CD14-positive monocyte (primary cell): Measurements from ENCODE around the gene PTPRE. TPM values are rescaled to one million over a fixed set of nuclear protein-coding genes. Genes with fewer than 3 reads are reported as not detected.
A peak's percentile ranks its signal among the peaks of the same experiment; 100 is the strongest.

Experiments used
- DNase-seq, 3 donors: peaks; one replicate each; pipeline ENCODE4 v3.0.0-alpha.2; 2011 to 2022
- H2AFZ ChIP-seq: 2 replicates; pipeline ENCODE4 v1.6.0; 2012; ENCODE audit warnings: mild to moderate bottlenecking, low read depth, low read length, inconsistent platforms; ENCODE audit not compliant: insufficient read depth, poor library complexity, severe bottlenecking
- H3K27ac ChIP-seq, 2 donors: 1 replicate in 1 of 2; 2 replicates in 1 of 2; pipeline ENCODE4 v1.5.1; 2012 to 2013; ENCODE audit warnings: low read length in 2 of 2, control low read depth in 1 of 2, inconsistent platforms in 1 of 2, low read depth in 1 of 2, mild to moderate bottlenecking in 1 of 2
- H3K27me3 ChIP-seq, 2 donors: one replicate each; pipeline versions ENCODE4 v1.6.0 to v1.6.1; 2011 to 2013; ENCODE audit warnings: low read length in 2 of 2; ENCODE audit not compliant: control insufficient read depth in 2 of 2, insufficient read depth in 2 of 2
- H3K36me3 ChIP-seq, 2 donors: replicated peaks in 1 of 2; 1 replicate in 1 of 2; 2 replicates in 1 of 2; pipeline versions ENCODE4 v1.5.1 to v1.6.1; 2012 to 2013; ENCODE audit warnings: low read length in 2 of 2, control low read depth in 1 of 2, inconsistent platforms in 1 of 2, mild to moderate bottlenecking in 1 of 2; ENCODE audit not compliant: insufficient read depth in 2 of 2, control insufficient read depth in 1 of 2
- H3K4me1 ChIP-seq, 2 donors: 1 replicate in 1 of 2; 2 replicates in 1 of 2; pipeline versions ENCODE4 v1.5.1 to v1.6.1; 2012 to 2013; ENCODE audit warnings: low read length in 2 of 2, control low read depth in 1 of 2, inconsistent platforms in 1 of 2, mild to moderate bottlenecking in 1 of 2, moderate library complexity in 1 of 2; ENCODE audit not compliant: insufficient read depth in 2 of 2, control insufficient read depth in 1 of 2
- H3K4me2 ChIP-seq: replicated peaks from 2 replicates; pipeline ENCODE3; 2012; ENCODE audit warnings: low read length, moderate library complexity, mild to moderate bottlenecking; ENCODE audit not compliant: poor library complexity, severe bottlenecking; ENCODE audit errors: extremely low read depth
- H3K4me3 ChIP-seq, 3 experiments: fragments of 200-600 bp in 1 of 3; sonication (generic) in 1 of 3; replicated peaks in 1 of 3; 1 replicate in 2 of 3; 2 replicates in 1 of 3; pipeline ENCODE4 v1.5.1; 2011 to 2013; ENCODE audit warnings: low read length in 3 of 3, mild to moderate bottlenecking in 3 of 3, control low read depth in 2 of 3, low read depth in 2 of 3, inconsistent platforms in 1 of 3, moderate library complexity in 1 of 3
- H3K79me2 ChIP-seq: 2 replicates; pipeline ENCODE4 v1.6.0; 2012; ENCODE audit warnings: mild to moderate bottlenecking, control low read depth, inconsistent platforms, low read length, moderate library complexity; ENCODE audit not compliant: insufficient read depth
- H3K9ac ChIP-seq: 2 replicates; pipeline ENCODE4 v1.6.0; 2017; ENCODE audit warnings: low read length, mild to moderate bottlenecking; ENCODE audit not compliant: insufficient read depth, poor library complexity, severe bottlenecking
- H3K9me3 ChIP-seq, 2 donors: replicated peaks in 1 of 2; 1 replicate in 1 of 2; 2 replicates in 1 of 2; pipeline versions ENCODE4 v1.5.1 to v1.6.1; 2012 to 2013; ENCODE audit warnings: low read length in 2 of 2, control low read depth in 1 of 2; ENCODE audit not compliant: control insufficient read depth in 1 of 2, insufficient read depth in 1 of 2
- H4K20me1 ChIP-seq: 2 replicates; pipeline ENCODE4 v1.6.0; 2012; ENCODE audit warnings: mild to moderate bottlenecking, low read length, control low read depth, moderate library complexity; ENCODE audit not compliant: insufficient read depth
- H3K27ac Mint-ChIP-seq, 7 donors: one replicate each; pipeline ENCODE4 v1.8.0; 2020; ENCODE audit warnings: mild to moderate bottlenecking in 7 of 7, mixed read lengths in 7 of 7, moderate library complexity in 6 of 7, inconsistent platforms in 2 of 7
- H3K27me3 Mint-ChIP-seq, 3 donors: one replicate each; pipeline ENCODE4 v1.8.0; 2021 to 2022; ENCODE audit warnings: low read depth in 3 of 3, mild to moderate bottlenecking in 3 of 3, mixed read lengths in 3 of 3, moderate library complexity in 3 of 3, inconsistent platforms in 1 of 3
- H3K36me3 Mint-ChIP-seq, 2 donors: one replicate each; pipeline ENCODE4 v1.8.0; 2020; ENCODE audit warnings: mixed read lengths in 2 of 2, inconsistent platforms in 1 of 2, mild to moderate bottlenecking in 1 of 2
- H3K4me1 Mint-ChIP-seq: one replicate; pipeline ENCODE4 v1.8.0; 2020; ENCODE audit warnings: mild to moderate bottlenecking, mixed read lengths
- H3K4me3 Mint-ChIP-seq, 2 donors: one replicate each; pipeline ENCODE4 v1.8.0; 2020; ENCODE audit warnings: mild to moderate bottlenecking in 2 of 2, mixed read lengths in 2 of 2, moderate library complexity in 1 of 2
- H3K9me3 Mint-ChIP-seq, 7 donors: one replicate each; pipeline ENCODE4 v1.8.0; 2020 to 2022; ENCODE audit warnings: mixed read lengths in 7 of 7, mild to moderate bottlenecking in 6 of 7, moderate library complexity in 6 of 7, inconsistent platforms in 2 of 7
- WGBS: methylation state at CpG from one replicate; pipeline ENCODE4 v1.1.5; 2013; ENCODE audit warnings: missing lambda C conversion rate; ENCODE audit not compliant: insufficient coverage; 5-methylcytosine and 5-hydroxymethylcytosine counted together
- intact Hi-C, 2 donors: fragments of 100-400 bp; cut with micrococcal nuclease; formaldehyde crosslinking; loops; one replicate each; pipeline versions ENCODE4 v1.15.0 to v1.15.1; 2023
- polyA plus RNA-seq, 3 donors: library from polyadenylated mRNA; depleted of rRNA in 1 of 3; unstranded in 2 of 3; stranded (reverse) in 1 of 3; fragments of 300-500 nt in 2 of 3; fragments of >200 nt in 1 of 3; fragmentation: Illumina TruSeq in 2 of 3; gene quantifications; 1 replicate in 2 of 3; 2 replicates in 1 of 3; pipeline ENCODE4 v1.2.3, GENCODE V29; 2012 to 2021
- TF ChIP-seq, protein P1 (sequence below): fragments of 200-600 bp; IDR thresholded peaks from one replicate; pipeline ENCODE4 v1.8.0; 2022; ENCODE audit warnings: antibody characterized with exemption, mild to moderate bottlenecking

The PTPRE gene
- polyA plus RNA-seq, 3 donors = 95.2 to 271 (median 125) TPM

DNA sequence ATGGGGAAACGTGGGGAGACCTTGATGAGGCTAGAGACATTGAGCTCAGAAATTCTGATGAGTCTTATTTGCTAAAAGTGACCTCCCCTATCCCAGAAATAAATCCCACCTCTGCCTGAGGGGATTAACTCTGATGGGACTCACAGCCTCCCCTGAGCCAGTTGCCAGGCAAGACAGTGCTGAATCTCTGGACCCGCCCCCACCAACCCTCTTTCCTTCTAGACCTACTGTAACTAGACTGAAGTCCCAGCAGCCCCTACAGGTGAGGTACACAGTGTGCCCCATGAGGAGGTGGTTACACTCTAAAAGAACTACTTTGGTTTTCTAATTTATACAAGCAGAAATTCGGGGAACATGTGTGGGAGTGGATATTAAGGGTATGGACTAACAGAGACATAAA is 42.9 kb downstream of the PTPRE start:
- H3K4me2 ChIP-seq = no peak overlapping the region
- H3K4me3 ChIP-seq = no peak overlapping the region
- no peak overlapping the region for H2AFZ ChIP-seq
- peak overlapping the region in 2 of 7 donors; percentile 50 to 64 for H3K27ac Mint-ChIP-seq
- H3K27ac ChIP-seq = no peak overlapping the region
- intact Hi-C loops = no loop called here
- H3K4me1 Mint-ChIP-seq = peaks cover 36% of the 10 kb centered on the region
- peaks cover 0 to 2% (median 0%) of the 10 kb centered on the region in 7 donors for H3K9me3 Mint-ChIP-seq
- 100% methylated on average over 2 of the region's 3 CpGs for WGBS
- H3K36me3 ChIP-seq = peaks cover 0 to 19% of the 10 kb centered on the region in 2 donors
- no peaks in the 10 kb centered on the region for H3K9me3 ChIP-seq
- peaks cover 14 to 23% of the 10 kb centered on the region in 2 donors for H3K36me3 Mint-ChIP-seq
- H3K4me1 ChIP-seq = peaks cover 28 to 36% of the 10 kb centered on the region in 2 donors
- no peaks in the 10 kb centered on the region for H3K27me3 Mint-ChIP-seq
- H3K4me3 Mint-ChIP-seq = no peak overlapping the region
- no peak overlapping the region for H3K9ac ChIP-seq
- DNase-seq = no peak
- H4K20me1 ChIP-seq = peaks cover 91% of the 10 kb centered on the region
- H3K27me3 ChIP-seq = no peaks in the 10 kb centered on the region
- TF ChIP-seq, protein P1, sequence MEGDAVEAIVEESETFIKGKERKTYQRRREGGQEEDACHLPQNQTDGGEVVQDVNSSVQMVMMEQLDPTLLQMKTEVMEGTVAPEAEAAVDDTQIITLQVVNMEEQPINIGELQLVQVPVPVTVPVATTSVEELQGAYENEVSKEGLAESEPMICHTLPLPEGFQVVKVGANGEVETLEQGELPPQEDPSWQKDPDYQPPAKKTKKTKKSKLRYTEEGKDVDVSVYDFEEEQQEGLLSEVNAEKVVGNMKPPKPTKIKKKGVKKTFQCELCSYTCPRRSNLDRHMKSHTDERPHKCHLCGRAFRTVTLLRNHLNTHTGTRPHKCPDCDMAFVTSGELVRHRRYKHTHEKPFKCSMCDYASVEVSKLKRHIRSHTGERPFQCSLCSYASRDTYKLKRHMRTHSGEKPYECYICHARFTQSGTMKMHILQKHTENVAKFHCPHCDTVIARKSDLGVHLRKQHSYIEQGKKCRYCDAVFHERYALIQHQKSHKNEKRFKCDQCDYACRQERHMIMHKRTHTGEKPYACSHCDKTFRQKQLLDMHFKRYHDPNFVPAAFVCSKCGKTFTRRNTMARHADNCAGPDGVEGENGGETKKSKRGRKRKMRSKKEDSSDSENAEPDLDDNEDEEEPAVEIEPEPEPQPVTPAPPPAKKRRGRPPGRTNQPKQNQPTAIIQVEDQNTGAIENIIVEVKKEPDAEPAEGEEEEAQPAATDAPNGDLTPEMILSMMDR = no peak
- peaks cover 47% of the 10 kb centered on the region for H3K79me2 ChIP-seq

GRCh38 chr10:127951861-127952574 is 45.1 kb downstream of the PTPRE start:
- no peak overlapping the region for H3K4me3 ChIP-seq
- H3K27ac ChIP-seq = no peak overlapping the region
- H3K4me1 ChIP-seq = peaks cover 6 to 14% of the 10 kb centered on the region in 2 donors
- DNase-seq = no peak
- H3K9me3 ChIP-seq = no peaks in the 10 kb centered on the region
- H3K36me3 Mint-ChIP-seq = peaks cover 11 to 25% of the 10 kb centered on the region in 2 donors
- peaks cover 15% of the 10 kb centered on the region for H3K4me1 Mint-ChIP-seq
- peaks cover 0 to 11% (median 4%) of the 10 kb centered on the region in 7 donors for H3K9me3 Mint-ChIP-seq
- no peak overlapping the region for H3K4me3 Mint-ChIP-seq
- peaks cover 0 to 2% (median 0%) of the 10 kb centered on the region in 3 donors for H3K27me3 Mint-ChIP-seq
- TF ChIP-seq, protein P1 = no peak
- H3K27ac Mint-ChIP-seq = no peak overlapping the region
- peaks cover 0 to 22% of the 10 kb centered on the region in 2 donors for H3K36me3 ChIP-seq
- peaks cover 93% of the 10 kb centered on the region for H4K20me1 ChIP-seq
- no peak overlapping the region for H3K4me2 ChIP-seq
- H3K9ac ChIP-seq = no peak overlapping the region
- 86% methylated on average over 1 of the region's 2 CpGs for WGBS
- H2AFZ ChIP-seq = no peak overlapping the region
- peaks cover 44% of the 10 kb centered on the region for H3K79me2 ChIP-seq
- H3K27me3 ChIP-seq = no peaks in the 10 kb centered on the region
- intact Hi-C loops = no loop called here
